Stimulated activated CD4-positive, alpha-beta T cell treated with anti-CD3 and anti-CD28 coated beads, TNF-alpha, amount 100 ng/mL, for 1 hour (primary cell): Measurements from ENCODE around the gene ECT2L.

Experiments used
- DNase-seq, 3 donors: peaks; one replicate each; pipeline ENCODE4 v3.0.0-alpha.2; 2020; ENCODE audit warnings: low read depth in 3 of 3, low spot score in 1 of 3

Gene ECT2L

GRCh38 chr6:138795809-138796603 lies at the start of gene ECT2L:
TSS of gene ECT2L (plus strand) at chr6:138796087. CDS start at chr6:138813275, 17,188 bp downstream.
- no peak for DNase-seq

GRCh38 chr6:138752017-138752416 lies 43.9 kb upstream of the ECT2L start:
- no peak for DNase-seq

- DNase-seq, result no peak
Measured at GRCh38 chr6:138757136-138757535, 38.8 kb upstream of the ECT2L start.

GRCh38 chr6:138765896-138766655 lies 29.8 kb upstream of the ECT2L start:
- no peak for DNase-seq

GRCh38 chr6:138769102-138769676 lies 26.7 kb upstream of the ECT2L start:
- DNase-seq, result no peak

GRCh38 chr6:138772596-138773176 lies 23.2 kb upstream of the ECT2L start:
- no peak for DNase-seq

- DNase-seq, result peak; percentile 79 to 83 (median 82)
Measured at GRCh38 chr6:138773177-138774091, 22.5 kb upstream of the ECT2L start, which contains the start of gene CCDC28A. TSS of gene CCDC28A (plus strand) at chr6:138773769. CDS start at chr6:138776121, 2,352 bp downstream.

- DNase-seq, result no peak
Measured at GRCh38 chr6:138774370-138774769, 21.5 kb upstream of the ECT2L start.

GRCh38 chr6:138776659-138777058 lies 19.2 kb upstream of the ECT2L start:
- DNase-seq, result no peak

- no peak for DNase-seq
Measured at GRCh38 chr6:138778331-138778730, 17.6 kb upstream of the ECT2L start.

GRCh38 chr6:138782243-138782642 lies 13.6 kb upstream of the ECT2L start:
- no peak for DNase-seq

GRCh38 chr6:138785079-138785478 lies 10.8 kb upstream of the ECT2L start:
- DNase-seq, result no peak

GRCh38 chr6:138785980-138786379 lies 9.9 kb upstream of the ECT2L start:
- no peak for DNase-seq

- no peak for DNase-seq
Measured at GRCh38 chr6:138787138-138787537, 8.7 kb upstream of the ECT2L start.

GRCh38 chr6:138796771-138797170 lies 884 bp downstream of the ECT2L start:
- DNase-seq, result no peak

- DNase-seq, result no peak
Measured at GRCh38 chr6:138797806-138798446, 2.0 kb downstream of the ECT2L start.

- DNase-seq, result no peak
Measured at GRCh38 chr6:138800377-138801150, 4.7 kb downstream of the ECT2L start.

GRCh38 chr6:138803331-138803730 lies 7.4 kb downstream of the ECT2L start:
- no peak for DNase-seq

GRCh38 chr6:138803861-138804260 lies 8.0 kb downstream of the ECT2L start:
- no peak for DNase-seq
